HG03108 (cell line): ENCODE measurements around the gene AP4M1.

Experiments
- ATAC-seq: cut with Tn5 transposase; IDR thresholded peaks from one replicate; pipeline ENCODE4 v1.9.1; 2021; ENCODE audit warnings: moderate library complexity; ENCODE audit not compliant: unreplicated experiment

Gene AP4M1

GRCh38 chr7:100107125-100107737, 5.8 kb downstream of the AP4M1 start:
- no peak for ATAC-seq

DNA sequence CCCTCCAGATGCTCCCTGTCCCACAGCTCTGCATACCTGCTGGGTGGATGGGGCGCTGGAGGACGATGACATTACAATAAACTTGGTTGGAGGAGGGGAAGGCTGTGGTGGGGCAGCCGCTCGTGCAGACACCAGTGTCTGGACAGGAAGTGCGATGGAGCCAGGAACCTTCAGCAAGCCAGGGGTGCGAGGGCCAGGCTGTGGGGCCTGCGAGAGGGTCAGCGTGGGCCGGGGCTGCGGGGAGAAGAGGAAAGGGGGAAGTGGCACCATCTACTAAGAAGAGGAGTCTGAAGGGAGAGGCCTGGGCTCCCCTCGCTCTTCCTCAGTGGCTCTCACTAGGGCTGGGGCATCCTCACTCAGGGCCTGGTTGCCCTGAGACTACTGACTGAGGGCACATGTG, 6.4 kb downstream of the AP4M1 start:
- no peak for ATAC-seq

DNA sequence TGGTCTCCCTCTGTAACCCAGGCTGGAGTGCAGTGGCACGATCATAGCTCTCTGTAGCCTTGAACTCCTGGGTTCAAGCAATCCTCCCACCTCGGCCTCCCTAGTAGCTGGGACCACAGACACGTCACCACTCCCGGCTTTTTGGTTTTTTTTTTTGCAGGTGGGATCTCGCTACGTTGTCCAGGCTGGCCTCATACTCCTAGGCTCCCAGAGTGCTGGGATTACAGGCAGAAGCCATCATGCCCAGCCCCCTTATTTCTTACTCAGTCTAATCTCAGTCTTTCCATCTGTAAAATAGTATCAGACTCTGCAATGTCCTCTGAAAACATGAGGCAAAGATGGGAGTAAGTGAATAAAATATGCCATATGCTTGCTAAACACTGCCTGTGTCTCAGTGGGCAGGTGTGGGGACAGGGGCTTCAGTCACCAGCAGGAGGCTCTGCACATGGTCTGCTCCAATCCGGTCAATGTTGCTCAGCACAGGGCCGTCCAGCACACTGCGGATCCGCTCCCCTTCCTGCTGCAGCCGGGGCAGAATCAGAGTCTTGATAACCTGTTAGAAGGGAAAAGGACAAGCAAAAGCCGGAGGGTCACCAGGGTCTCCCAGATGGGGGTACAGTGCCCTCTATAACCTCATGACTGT, 8.2 kb downstream of the AP4M1 start:
- no peak for ATAC-seq

GRCh38 chr7:100111156-100111555, 9.7 kb downstream of the AP4M1 start:
- ATAC-seq: no peak

- ATAC-seq: no peak
Measured at GRCh38 chr7:100111914-100112313, 10.5 kb downstream of the AP4M1 start.

DNA sequence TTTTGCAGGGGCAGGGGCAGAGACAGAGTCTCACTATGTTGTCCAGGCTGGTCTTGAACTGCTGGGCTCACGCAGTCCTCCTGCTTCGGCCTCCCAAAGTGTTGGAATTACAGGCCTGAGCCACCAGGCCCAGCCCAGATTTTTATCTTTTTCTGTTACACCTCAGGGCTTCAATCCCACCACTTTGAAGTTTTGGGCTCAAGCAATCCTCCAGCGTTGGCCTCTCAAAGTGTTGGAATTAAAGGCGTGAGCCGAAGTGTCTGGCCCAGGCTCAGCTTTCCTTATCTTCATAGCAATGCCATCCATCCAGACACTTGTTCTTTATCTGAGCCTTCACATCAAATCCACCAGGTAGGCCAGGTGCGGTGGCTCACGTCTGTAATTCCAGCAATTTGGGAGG, 13.6 kb downstream of the AP4M1 start:
- no peak for ATAC-seq

GRCh38 chr7:100118388-100119071, 17.1 kb downstream of the AP4M1 start:
- ATAC-seq: no peak

DNA sequence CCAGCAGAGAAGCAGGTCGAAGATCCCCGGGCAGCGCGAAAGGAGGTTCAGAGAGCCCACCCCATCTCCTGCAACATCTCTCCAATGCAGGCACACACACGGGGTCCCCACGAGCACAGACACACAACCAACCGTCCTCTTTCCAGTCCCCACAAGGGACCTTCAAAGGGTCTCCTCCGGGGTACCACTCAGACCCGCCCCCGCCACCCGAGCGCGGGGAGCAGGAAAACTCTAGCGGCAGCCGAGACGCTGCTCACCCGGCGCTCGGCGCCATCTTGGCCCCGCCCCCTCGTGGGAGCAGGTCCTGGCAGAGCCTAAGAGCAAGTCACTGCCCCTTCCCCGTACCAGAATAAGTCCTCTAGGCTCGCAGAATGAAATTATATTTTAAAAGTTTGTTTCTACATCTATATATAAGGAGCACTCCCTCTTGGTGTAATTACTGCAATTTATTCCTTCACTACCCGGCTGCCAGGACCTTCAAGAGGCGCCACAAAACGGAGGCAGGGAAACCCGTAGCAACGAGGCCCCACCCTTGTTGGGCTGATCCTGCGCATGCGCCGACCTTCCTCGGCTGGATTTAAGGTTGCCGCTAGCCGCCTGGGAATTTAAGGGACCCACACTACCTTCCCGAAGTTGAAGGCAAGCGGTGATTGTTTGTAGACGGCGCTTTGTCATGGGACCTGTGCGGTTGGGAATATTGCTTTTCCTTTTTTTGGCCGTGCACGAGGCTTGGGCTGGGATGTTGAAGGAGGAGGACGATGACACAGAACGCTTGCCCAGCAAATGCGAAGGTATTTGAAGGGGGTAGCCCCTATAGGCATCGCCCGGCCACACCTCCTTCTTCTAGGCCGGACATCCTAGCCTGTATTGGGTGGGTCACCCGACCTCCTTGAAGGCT, 17.9 kb downstream of the AP4M1 start, which contains the start of the genes CNPY4 and TAF6:
TSS of gene CNPY4 (plus strand) at position 563 of the 898 bp plus-strand sequence. CDS start at position 674, 111 bp downstream.
TSS of gene TAF6 (minus strand) at position 287 of the 898 bp plus-strand sequence. CDS start 5,149 bp downstream, outside the sequence.
- ATAC-seq: peak; percentile 62

GRCh38 chr7:100119970-100120732, 18.7 kb downstream of the AP4M1 start:
- peak; percentile 29 for ATAC-seq

DNA sequence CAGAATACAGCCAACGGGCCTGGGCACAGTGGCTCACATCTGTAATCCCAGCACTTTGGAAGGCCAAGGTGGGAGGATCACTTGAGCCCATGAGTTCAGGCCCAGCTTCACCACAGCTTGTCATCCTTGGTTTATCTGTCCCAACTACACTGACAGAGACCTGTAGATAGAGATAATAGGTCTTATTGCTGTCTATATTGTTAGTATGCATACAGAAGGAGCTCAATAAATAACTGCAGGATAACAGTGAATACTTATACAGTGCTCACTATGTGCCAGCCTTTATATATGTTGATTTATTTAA, 19.2 kb downstream of the AP4M1 start:
- ATAC-seq: no peak

- no peak for ATAC-seq
Measured at GRCh38 chr7:100122067-100122466, 20.6 kb downstream of the AP4M1 start.

- no peak for ATAC-seq
Measured at GRCh38 chr7:100122568-100122967, 21.1 kb downstream of the AP4M1 start.

- ATAC-seq: no peak
Measured at GRCh38 chr7:100124301-100125230, 23.1 kb downstream of the AP4M1 start.

DNA sequence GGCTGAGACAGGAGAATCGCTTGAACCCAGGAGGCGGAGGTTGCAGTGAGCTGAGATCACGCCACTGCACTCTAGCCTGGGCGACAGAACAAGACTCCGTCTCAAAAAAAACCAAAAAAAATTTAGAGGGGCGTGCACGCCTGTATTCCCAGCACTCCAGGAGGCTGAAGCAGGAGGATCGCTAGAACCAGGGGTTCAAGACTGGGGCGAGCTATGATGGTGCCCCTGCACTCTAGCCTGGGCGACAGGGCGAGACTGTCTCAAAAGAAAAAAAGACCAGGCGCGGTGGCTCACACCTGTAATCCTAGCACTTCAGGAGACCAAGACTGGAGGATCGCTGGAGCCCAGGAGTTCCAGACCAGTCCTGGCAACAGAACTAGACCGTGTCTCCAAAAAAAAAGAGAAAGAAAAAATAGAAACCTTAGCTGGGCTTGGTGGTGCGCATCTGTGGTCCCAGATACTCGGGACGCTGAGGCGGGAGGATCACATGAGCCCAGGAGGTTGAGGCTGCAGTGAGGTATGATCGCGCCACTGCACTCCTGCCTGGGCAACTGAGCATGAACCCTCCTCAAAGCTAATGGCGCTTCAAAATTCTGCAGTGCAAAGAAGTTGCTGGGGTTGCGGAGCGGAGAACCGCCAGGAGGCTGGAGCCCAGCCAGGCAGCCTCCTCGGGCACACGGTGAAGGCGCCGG, 24.9 kb downstream of the AP4M1 start:
- no peak for ATAC-seq

DNA sequence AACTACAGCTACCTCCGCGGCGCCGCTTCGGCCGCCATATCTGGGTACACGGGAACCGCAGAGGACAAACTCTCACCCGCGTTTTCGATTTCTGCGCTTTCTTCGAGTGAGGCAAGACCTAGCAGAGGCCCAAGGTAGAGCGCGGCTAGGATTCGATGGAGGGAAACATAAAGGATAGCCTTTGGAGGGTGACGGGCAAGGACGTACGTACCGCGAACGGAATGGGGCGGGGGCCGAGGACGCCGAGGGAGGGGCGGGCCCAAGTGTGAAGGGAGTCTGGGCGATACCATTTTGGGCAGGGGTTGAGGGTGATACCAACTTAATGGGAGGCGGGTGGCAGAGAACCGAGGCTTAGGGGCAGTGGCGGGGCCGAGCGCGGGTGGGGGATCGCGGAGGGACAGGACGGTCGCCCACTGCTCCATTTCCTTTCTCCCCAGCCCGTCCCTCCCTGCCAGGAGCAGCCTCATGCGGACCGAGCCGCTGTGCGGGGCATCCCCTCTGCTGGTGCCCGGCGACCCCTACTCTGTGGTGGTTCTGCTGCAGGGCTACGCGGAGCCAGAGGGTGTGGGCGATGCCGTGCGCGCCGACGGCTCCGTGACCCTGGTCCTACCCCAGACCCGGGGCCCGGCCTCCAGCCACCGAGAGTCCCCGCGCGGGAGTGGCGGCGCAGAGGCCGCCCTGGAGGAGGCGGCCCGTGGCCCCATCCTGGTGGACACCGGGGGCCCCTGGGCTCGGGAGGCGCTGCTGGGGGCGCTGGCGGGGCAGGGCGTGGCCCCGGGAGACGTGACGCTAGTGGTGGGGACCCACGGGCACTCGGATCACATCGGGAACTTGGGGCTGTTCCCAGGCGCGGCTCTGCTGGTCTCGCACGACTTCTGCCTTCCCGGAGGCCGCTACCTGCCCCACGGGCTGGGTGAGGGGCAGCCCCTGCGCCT, 25.8 kb downstream of the AP4M1 start, which contains the start of gene MBLAC1:
TSS of gene MBLAC1 (plus strand) at position 37 of the 935 bp plus-strand sequence. CDS start at position 466, 429 bp downstream.
- ATAC-seq: peak; percentile 50

GRCh38 chr7:100127866-100128636, 26.6 kb downstream of the AP4M1 start:
- peak; percentile 1 for ATAC-seq

DNA sequence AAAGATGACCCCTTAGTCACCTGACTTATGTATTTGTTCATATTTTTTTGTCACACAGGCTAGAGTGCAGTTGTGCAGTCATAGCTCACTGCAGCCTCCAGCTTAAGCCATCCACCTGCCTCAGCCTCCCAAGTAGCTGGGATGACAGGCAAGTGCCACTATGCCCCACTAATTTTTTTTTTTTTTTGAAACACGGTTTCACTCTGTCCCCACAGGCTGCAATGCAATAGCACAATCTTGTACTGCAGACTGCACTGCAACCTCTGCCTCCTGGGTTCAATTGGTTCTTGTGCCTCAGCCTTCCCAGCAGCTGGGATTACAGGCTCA, 27.2 kb downstream of the AP4M1 start:
- no peak for ATAC-seq
